Left hindlimb (tissue), 1 donor: ENCODE results near the gene ATG4C.
"Not testable (repeated sequence)": the region's sequence is repeated elsewhere in the genome, so short reads cannot be mapped to it uniquely, and the experiment has no call there.

Experiments used
- DNase-seq: peaks from one replicate; pipeline ENCODE4 v3.0.0-alpha.2; 2018

The ATG4C gene

GRCh38 chr1:62778208-62778607 is 5.7 kb upstream of the ATG4C start:
- no peak for DNase-seq

DNA sequence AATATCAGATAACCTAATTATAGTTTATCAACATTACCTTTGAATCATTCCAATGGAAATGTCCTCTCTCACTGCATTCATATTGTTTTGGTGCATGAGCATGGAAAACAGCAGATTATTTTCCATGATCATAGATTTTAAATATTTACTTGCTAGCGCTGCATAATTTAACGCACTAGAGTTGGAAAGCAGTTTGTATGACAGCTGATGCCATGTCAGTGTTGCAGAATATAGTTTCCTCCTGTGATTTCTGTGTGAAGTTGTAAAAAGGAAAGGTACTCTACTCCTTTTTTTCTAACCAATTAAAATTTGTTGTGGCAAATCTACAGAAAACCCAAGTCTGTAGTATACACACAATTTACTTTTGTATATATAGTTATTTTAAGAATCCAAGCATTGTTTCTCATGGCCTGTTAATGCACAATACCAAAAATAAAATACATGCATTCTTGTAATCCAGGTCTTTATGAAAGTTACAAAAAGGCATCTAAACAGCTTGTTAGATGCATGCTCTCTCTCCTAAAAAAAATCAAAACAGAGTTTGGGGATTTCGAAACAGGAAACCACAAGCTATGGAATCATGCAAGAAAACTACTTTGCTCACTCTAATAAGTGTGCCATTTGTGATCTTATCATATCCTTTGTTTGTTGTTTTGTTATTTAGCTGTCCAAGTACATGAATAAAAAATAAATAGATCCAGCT is 1.9 kb upstream of the ATG4C start:
- DNase-seq: no peak

- DNase-seq: not testable (repeated sequence)
These were observed 1.3 kb upstream of the ATG4C start for GRCh38 chr1:62782544-62783212.

DNA sequence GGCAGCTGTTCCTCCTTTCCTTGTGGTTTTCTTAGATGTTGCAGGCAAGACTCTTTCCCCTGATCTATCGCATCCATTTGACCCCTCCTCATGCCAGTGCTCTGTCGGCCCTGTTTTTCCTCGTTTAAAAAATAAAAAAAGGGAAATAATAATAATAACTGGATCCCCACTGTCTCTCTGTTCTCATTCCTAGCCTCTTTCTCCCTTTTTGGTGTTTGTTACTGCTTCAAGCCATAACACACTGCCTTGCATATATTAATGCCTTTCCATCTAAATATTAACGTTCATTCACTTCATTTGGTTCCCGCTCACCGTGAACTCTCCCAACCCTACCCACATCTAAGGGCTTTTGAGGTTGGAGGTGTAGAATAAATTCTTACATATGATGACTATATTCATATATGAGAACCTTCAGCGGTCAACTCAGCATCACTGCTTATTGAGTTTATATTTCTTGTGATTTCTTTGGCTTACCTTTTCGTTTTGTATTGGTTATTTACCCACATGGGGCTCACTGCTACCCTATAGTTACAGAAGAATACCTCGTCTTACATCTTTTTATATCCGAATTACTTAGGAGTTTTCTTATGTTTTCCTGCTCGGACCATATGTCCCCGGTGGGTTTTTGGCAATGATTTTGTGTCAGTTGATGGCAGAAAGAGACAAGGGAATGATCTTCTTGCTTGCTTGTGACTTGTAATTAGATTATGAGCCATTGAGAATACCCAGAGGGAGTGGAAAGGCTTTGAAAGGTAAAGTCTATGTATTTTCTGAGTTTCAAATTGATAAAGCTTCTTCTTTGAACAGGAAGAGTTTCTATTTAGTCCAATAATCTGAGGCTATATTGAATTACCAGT is 805 bp downstream of the ATG4C start:
- DNase-seq: no peak

- DNase-seq: no peak
These were observed 6.8 kb downstream of the ATG4C start for GRCh38 chr1:62790716-62791115.

DNA sequence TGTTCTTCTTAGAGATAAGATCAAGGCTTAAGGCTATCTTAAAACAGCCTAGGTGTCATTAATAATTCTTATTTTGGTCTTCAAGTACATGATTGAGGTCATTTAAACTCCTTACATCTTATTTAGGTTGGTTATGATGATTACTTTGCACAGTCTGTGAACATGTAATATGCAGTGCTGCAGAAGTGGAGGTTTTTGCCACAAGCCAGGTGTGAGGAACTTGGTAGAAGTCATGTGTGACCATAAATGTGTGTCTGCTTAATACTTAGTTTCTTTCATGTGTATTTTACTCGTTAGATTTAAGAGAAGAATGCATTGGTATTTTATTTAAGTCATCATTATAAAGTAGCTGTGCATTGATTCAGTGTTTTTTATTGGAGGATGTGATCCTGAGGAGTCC is 10.1 kb downstream of the ATG4C start:
- DNase-seq: no peak

- no peak for DNase-seq
These were observed 12.3 kb downstream of the ATG4C start for GRCh38 chr1:62796221-62796620.

DNA sequence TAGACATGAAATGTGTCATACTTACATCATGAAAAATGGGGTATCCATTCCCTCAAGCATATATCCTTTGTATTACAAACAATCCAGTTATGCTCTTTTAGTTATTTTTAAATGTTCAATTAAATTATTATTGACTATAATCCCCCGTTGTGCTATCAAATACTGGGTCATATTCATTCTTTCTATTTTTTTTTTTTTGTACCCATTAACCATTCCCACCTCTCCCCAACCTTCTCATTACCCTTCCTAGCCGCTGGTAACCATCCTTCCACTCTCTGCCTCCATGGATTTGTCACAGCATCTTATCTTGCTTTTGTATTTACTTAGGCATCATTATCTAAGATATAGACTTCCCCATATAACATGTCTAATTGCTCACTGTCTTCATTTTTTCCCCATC is 15.8 kb downstream of the ATG4C start:
- DNase-seq: no peak

GRCh38 chr1:62800281-62800680 is 16.3 kb downstream of the ATG4C start:
- DNase-seq: no peak

DNA sequence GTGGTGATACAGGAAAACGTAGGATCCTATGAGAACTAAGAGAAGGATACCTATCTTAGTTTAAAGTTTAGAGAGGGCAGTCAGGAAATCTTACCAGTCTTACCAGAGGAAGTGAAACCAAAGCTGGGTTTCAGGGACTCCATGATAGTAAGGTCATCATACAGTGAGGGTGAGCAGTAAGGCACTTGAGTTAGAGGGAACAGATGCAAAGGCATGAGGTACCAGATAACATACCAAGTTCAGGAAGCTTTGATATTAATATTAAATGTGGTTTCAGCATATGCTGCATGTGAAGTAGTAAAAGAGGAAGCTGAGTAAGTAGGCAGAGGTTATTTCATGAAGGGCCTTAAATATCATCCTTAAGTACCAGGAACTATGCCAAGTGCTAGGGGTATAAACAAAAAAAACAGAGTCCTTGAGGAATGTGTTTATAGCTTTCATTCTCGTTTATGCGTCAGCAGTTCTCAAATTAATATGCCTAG is 16.9 kb downstream of the ATG4C start:
- no peak for DNase-seq

- DNase-seq: no peak
These were observed 25.9 kb downstream of the ATG4C start for GRCh38 chr1:62809788-62810187.

- DNase-seq: no peak
These were observed 26.7 kb downstream of the ATG4C start for GRCh38 chr1:62810420-62811274.

DNA sequence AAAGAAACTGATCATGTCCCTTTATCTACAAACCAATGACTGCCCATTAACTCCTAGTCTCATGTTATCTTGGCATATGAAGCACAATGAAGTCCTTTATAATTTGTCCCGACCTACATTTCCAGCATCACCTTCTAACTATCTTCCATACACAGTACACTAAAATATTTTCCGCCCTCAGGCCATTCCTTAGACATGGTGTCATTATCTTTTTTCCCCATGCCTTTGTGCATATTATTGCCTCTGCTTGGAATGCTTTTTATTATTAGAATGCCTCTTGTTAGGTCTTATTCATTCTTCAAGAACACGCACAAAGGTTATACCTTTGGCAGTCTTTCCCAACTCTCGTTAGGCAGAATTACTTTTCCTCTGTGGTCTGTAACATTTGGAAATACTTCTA is 39.6 kb downstream of the ATG4C start:
- DNase-seq: no peak

- no peak for DNase-seq
These were observed 43.0 kb downstream of the ATG4C start for GRCh38 chr1:62826901-62827300.

DNA sequence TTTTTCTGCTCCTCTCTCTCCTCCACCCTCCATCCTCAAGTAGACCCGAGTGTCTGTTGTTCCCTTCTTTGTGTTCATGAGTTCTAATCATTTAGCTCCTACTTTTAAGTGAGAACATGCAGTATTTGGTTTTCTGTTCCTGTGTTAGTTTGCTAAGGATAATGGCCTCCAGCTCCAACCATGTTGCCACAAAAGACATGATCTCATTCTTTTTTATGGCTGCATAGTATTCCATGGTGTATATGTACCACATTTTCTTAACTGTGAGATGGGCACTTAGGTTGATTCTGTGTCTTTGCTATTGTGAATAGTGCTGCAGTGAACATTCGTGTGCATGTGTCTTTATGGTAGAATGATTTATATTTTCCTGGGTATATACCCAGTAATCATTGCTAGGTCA is 43.9 kb downstream of the ATG4C start:
- not testable (repeated sequence) for DNase-seq

- no peak for DNase-seq
These were observed 48.3 kb downstream of the ATG4C start for GRCh38 chr1:62832276-62832675.

DNA sequence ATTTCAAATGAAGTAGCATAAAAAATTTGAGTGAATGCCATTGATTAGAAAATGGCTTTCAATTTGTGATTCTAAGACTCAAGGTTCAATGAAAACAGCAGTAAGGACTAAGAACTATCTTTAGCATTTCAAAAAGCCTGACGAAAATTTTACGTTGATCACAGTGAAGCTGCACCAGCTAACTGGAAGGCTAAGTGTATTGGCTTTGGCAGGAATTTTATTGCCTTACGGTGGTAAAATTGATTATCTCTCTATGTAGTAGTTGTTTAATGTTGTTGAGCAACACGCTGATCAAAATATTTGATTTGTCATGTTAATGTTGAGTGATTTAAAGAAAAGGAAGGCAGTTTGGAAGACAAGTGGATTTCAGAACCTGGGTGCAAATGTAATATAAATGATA is 49.6 kb downstream of the ATG4C start:
- no peak for DNase-seq

DNA sequence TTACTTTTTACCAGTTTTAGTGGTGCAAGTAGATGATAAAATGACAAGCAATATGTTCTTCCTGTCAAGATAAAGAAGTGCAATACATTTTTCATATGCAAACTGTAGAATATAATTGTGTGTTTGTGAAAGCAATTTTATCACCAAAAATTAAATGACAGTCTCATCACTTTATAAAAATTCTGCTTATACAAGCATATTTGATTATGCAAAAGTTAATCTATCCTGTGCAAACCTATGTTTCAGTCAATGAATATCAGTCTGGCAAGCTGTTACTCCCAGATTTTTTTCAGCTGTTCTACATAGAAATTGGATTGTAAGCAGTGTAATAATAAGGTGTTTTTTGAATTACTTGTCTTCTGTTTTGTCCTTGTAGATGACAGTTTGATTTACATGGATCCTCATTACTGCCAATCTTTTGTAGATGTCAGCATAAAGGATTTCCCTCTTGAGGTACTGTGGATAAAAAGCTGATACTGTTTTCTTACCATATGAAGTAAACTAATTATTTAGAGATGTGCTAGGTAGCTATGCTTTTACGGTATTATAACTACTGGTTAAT is 50.5 kb downstream of the ATG4C start:
- no peak for DNase-seq

GRCh38 chr1:62836856-62837540 is 53.1 kb downstream of the ATG4C start:
- no peak for DNase-seq

DNA sequence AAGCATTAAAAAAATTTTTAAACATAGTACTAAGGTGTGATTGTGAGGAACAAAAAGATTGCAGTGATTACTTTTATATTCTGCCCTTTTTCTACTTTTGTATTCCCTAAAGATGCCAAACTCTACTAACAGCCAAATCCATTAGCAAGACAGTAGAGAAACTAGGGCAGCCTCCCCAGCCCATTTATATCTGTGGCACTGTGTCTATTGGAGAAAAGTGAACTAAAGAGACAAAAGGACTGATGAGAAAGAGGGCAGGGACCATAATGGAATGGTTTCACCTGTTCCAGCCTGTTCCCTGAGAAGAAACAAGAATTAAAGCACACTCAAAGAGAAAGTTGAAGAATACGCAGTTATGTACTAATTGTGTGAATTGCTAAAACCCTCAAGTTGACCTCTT is 56.6 kb downstream of the ATG4C start:
- no peak for DNase-seq

DNA sequence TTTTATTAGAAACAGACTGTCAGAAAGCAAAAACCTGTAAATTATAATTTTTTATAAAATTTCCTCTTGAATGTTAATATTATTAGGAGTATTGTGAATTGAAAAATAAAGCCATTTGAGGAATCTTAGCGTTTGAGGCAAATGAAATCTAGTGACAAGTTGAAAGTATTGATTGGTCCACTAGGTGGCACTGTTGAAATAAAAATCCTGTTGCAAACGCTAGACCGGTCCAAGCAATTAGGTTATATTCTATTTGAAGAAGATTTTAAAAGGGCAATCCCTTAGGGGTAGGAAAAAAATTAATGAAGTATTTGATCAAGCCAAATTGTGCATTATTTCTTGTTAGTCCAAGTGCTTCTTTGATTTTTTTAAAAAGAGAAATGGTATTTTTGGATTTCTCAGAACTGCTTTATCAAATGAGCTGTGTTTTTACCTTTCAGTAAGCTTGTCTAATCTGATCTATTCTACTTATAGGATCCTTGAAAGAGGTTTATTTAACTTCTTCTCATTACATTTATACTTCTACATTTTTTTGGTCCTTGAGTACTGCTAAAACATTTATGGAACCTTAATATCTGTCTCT is 57.7 kb downstream of the ATG4C start:
- DNase-seq: no peak
